GM12878 (cell line): ENCODE measurements around the gene NFE2L2. TPM values are rescaled to one million over a fixed set of nuclear protein-coding genes. Genes with fewer than 3 reads are reported as not detected.

Experiments used
- ATAC-seq: fragments of 200-7000 bp; cut with Tn5 transposase; 3 replicates; pipeline ENCODE4 v1.9.1; 2020; ENCODE audit warnings: mild to moderate bottlenecking, moderate library complexity
- BruUV-seq: library from RNA; stranded (reverse); fragments of 400-500 nt; replicated peaks from 2 replicates; lab custom pipeline; 2021; lab: Mats Ljungman, UMichigan
- CTCF ChIA-PET: fragments of 300-600 bp; sonication (Branson Sonifier 250); formaldehyde crosslinking; extraction: SDS; loops from one replicate; lab custom pipeline; 2021; ENCODE audit warnings: inconsistent platforms; lab: Yijun Ruan, JAX
- POLR2A ChIA-PET: fragments of 350-600 bp; formaldehyde crosslinking; extraction: SDS; loops from one replicate; lab custom pipeline; 2021; ENCODE audit warnings: inconsistent platforms; lab: Charles Lee
- RAD21 ChIA-PET: fragments of 300-600 bp; sonication (Branson Sonifier 250); formaldehyde crosslinking; loops from one replicate; lab custom pipeline; 2023; ENCODE audit warnings: antibody characterized with exemption; ENCODE audit not compliant: unreplicated experiment; lab: Charles Lee
- SMC1A ChIA-PET: fragments of 300-600 bp; sonication (Branson Sonifier 250); formaldehyde crosslinking; loops from one replicate; lab custom pipeline; 2023; ENCODE audit not compliant: unreplicated experiment, uncharacterized antibody; lab: Charles Lee
- DNase-seq: peaks from one replicate; pipeline ENCODE4 v3.0.0-alpha.2; 2011; ENCODE audit warnings: low read depth, low spot score
- FAIRE-seq: peaks from 3 replicates; lab custom pipeline; 2011; peaks lifted over from hg19 to GRCh38; lab: Jason Lieb, UNC
- H2AFZ ChIP-seq: 2 replicates; pipeline ENCODE4 v1.6.0; 2011; ENCODE audit warnings: low read depth, low read length, control low read depth; ENCODE audit not compliant: control insufficient read depth
- H3K27ac ChIP-seq: 2 replicates; pipeline ENCODE4 v1.5.1; 2011; ENCODE audit warnings: control low read depth; ENCODE audit not compliant: control insufficient read depth, insufficient read depth
- H3K27me3 ChIP-seq, 2 experiments: replicated peaks in 1 of 2; 2 replicates each; pipeline versions ENCODE4 v1.6.0 to v1.6.1; 2011; ENCODE audit warnings: low read length in 1 of 2; ENCODE audit not compliant: control insufficient read depth in 2 of 2, insufficient read depth in 2 of 2
- H3K36me3 ChIP-seq, 2 experiments: 2 replicates each; pipeline ENCODE4 v1.5.1; 2011; ENCODE audit warnings: low read length in 1 of 2; ENCODE audit not compliant: control insufficient read depth in 2 of 2, insufficient read depth in 2 of 2
- H3K4me1 ChIP-seq: 2 replicates; pipeline ENCODE4 v1.6.1; 2011; ENCODE audit warnings: mild to moderate bottlenecking, low read length, moderate library complexity, mixed read lengths; ENCODE audit not compliant: control insufficient read depth, insufficient read depth
- H3K4me2 ChIP-seq: 2 replicates; pipeline ENCODE4 v1.6.0; 2011; ENCODE audit warnings: control low read depth; ENCODE audit not compliant: control insufficient read depth, insufficient read depth
- H3K4me3 ChIP-seq: fragments of 200-600 bp; sonication (generic); 2 replicates; pipeline ENCODE4 v1.5.1; 2016
- H3K79me2 ChIP-seq: 2 replicates; pipeline ENCODE4 v1.6.0; 2011; ENCODE audit warnings: low read length; ENCODE audit not compliant: control insufficient read depth, insufficient read depth
- H3K9ac ChIP-seq: 2 replicates; pipeline ENCODE4 v1.8.0; 2011; ENCODE audit warnings: low read length, control low read depth, mixed read lengths; ENCODE audit not compliant: control insufficient read depth, insufficient read depth
- H3K9me3 ChIP-seq: replicated peaks from 3 replicates; pipeline ENCODE4 v1.5.1; 2011; ENCODE audit warnings: mild to moderate bottlenecking, low read length; ENCODE audit not compliant: control insufficient read depth, insufficient read depth
- H4K20me1 ChIP-seq: 2 replicates; pipeline ENCODE4 v1.6.0; 2011; ENCODE audit not compliant: control insufficient read depth, insufficient read depth
- BACH1 ChIP-seq: fragments of 450-650 bp; IDR thresholded peaks from 2 replicates; pipeline ENCODE4 v1.6.1; 2017; ENCODE audit warnings: mild to moderate bottlenecking, borderline replicate concordance
- ETV6 ChIP-seq, 2 experiments: fragments of 450-650 bp in 1 of 2; IDR thresholded peaks in 1 of 2; conservative IDR thresholded peaks in 1 of 2; 2 replicates each; pipeline ENCODE4 v1.6.1; 2014; ENCODE audit warnings: antibody characterized with exemption in 1 of 2, borderline replicate concordance in 1 of 2, low read depth in 1 of 2, mild to moderate bottlenecking in 1 of 2, moderate library complexity in 1 of 2
- EZH2 ChIP-seq: IDR thresholded peaks from 2 replicates; pipeline ENCODE4 v1.6.1; 2012; ENCODE audit warnings: low read depth, mild to moderate bottlenecking, control low read depth, inconsistent platforms, low read length, borderline replicate concordance; ENCODE audit not compliant: control insufficient read depth
- FOXM1 ChIP-seq: IDR thresholded peaks from 2 replicates; pipeline ENCODE4 v1.6.1; 2012; ENCODE audit warnings: low read depth, mild to moderate bottlenecking, inconsistent platforms, low read length, moderate library complexity
- JUND ChIP-seq: IDR thresholded peaks from 2 replicates; pipeline ENCODE4 v1.6.1; 2012; ENCODE audit warnings: low read depth, mild to moderate bottlenecking, low read length, improper control_type of control experiment, moderate library complexity
- MYC ChIP-seq: IDR thresholded peaks from 2 replicates; pipeline ENCODE4 v1.6.1; 2011; ENCODE audit warnings: mild to moderate bottlenecking, low read length, moderate library complexity, inconsistent platforms; ENCODE audit not compliant: insufficient read depth, insufficient replicate concordance, insufficient read length, severe bottlenecking
- SREBF2 ChIP-seq: IDR thresholded peaks from 2 replicates; pipeline ENCODE4 v1.6.1; 2012; ENCODE audit warnings: mild to moderate bottlenecking, low read length
- SUZ12 ChIP-seq: fragments of 200-600 bp; sonication (generic); IDR thresholded peaks from one replicate; pipeline ENCODE4 v1.6.1; 2018; ENCODE audit warnings: antibody characterized with exemption, mild to moderate bottlenecking; ENCODE audit not compliant: unreplicated experiment
- TCF12 ChIP-seq: IDR thresholded peaks from 2 replicates; pipeline ENCODE4 v1.6.1; 2011; ENCODE audit warnings: low read depth, mild to moderate bottlenecking, low read length
- ZSCAN29 ChIP-seq: fragments of 450-650 bp; IDR thresholded peaks from 2 replicates; pipeline ENCODE4 v1.6.1; 2017; ENCODE audit warnings: mild to moderate bottlenecking, moderate library complexity
- WGBS: methylation state at CpG from one replicate; pipeline ENCODE4 v1.1.6; 2016; ENCODE audit warnings: low lambda C conversion rate; ENCODE audit not compliant: insufficient replicate concordance, insufficient coverage; ENCODE audit errors: missing lambda C conversion rate; 5-methylcytosine and 5-hydroxymethylcytosine counted together
- in situ Hi-C: fragments of 300-500 bp; cut with MboI; formaldehyde crosslinking; loops from 9 replicates; pipeline ENCODE4 v1.14.3; 2018; ENCODE audit warnings: mixed read lengths
- intact Hi-C: fragments of 100-400 bp; cut with micrococcal nuclease; formaldehyde crosslinking; loops from one replicate; pipeline ENCODE4 v1.14.2; 2022; ENCODE audit not compliant: unreplicated experiment
- polyA plus RNA-seq, 11 experiments: library from polyadenylated mRNA; depleted of rRNA in 4 of 11; unstranded in 6 of 11; stranded (reverse) in 5 of 11; fragments of >200 nt; fragmentation: Nextera tagmentation in 4 of 11; fragmentation: Illumina TruSeq in 1 of 11; extraction: Ambion mirVana in 4 of 11; extraction: Trizol in 1 of 11; gene quantifications; 1 replicate in 1 of 11; 2 replicates in 10 of 11; pipeline versions ENCODE4 v1.2.1 to v1.2.3, GENCODE V29; 2011 to 2016; ENCODE audit warnings: inconsistent platforms in 2 of 11, missing spikeins in 2 of 11, low read depth in 1 of 11
- total RNA-seq, 4 experiments: library from RNA; depleted of rRNA in 3 of 4; stranded (reverse); fragments of >200 nt in 3 of 4; fragmentation: Illumina TruSeq in 1 of 4; extraction: Trizol in 1 of 4; gene quantifications; 2 replicates each; pipeline versions ENCODE4 v1.2.1 to v1.2.3, GENCODE V29; 2013 to 2021
- TF ChIP-seq, protein P1 (sequence below): fragments of 450-650 bp; IDR thresholded peaks from 2 replicates; pipeline ENCODE4 v1.6.1; 2017; ENCODE audit warnings: mild to moderate bottlenecking, low read depth, inconsistent platforms; ENCODE audit not compliant: poor library complexity, severe bottlenecking
- TF ChIP-seq, protein P2 (sequence below): IDR thresholded peaks from 2 replicates; pipeline ENCODE4 v1.6.1; 2011; ENCODE audit warnings: borderline replicate concordance, low read depth, mild to moderate bottlenecking, moderate library complexity, mixed read lengths, low read length; ENCODE audit not compliant: insufficient read depth; ENCODE audit errors: extremely low read length

The NFE2L2 gene
- total and polyA plus RNA-seq, 10 of the 15 experiments (the other 5 are each of a cell fraction or from before 2014, with no cell fraction given): 18.4 to 69.8 (median 37.1) TPM

DNA sequence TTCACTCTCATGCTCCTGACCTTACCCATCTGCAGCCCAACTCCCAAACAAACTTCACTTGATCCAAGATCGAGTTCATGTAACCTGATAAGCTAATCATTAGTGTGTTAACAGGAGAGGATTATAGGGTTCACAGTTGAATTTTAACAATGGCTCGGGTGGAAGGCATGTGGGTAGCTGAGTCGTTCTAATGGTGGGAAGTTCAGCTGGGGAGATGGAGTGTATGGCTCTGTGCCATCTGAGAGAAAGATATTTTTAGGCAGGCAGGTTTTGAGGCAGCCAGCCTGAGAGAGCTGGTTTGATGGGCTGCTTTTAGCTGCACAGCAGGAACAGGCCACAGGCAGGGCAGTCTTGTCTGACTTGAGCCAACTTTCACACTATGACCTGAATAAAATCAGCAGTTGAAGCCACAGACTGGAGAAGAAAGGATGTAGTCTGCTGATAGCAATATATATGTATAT is 17.7 kb upstream of the NFE2L2 start:
- peak overlapping the region; percentile 78 for H3K27ac ChIP-seq
- no peak overlapping the region for H3K9ac ChIP-seq
- ChIA-PET POLR2A (interaction anchor here (0.6 to 6.0 kb wide), 12 partner anchors 9 to 111 kb away, joined by 3 to 76 read pairs (median 4); partner anchors contain the start of genes HNRNPA3 and NFE2L2), SMC1A (interaction anchor here (1.1 to 9.1 kb wide), 16 partner anchors 10 to 455 kb away, joined by 3 to 94 read pairs (median 4); partner anchors contain the start of genes AGPS and NFE2L2), RAD21 (interaction anchor here (0.6 to 5.8 kb wide), 9 partner anchors 9 to 465 kb away, joined by 3 to 52 read pairs (median 4); partner anchors contain the start of genes AGPS and NFE2L2), CTCF (interaction anchor here (0.8 to 6.8 kb wide), 16 partner anchors 9 to 121 kb away, joined by 3 to 95 read pairs (median 6); partner anchors contain the start of gene NFE2L2)
- no peak for TF ChIP-seq ETV6 (conservative IDR thresholded peaks at IDR 0.05 in 1 of 2, IDR thresholded peaks at IDR 0.05 in 1 of 2; ENCODE audit: borderline replicate concordance in 1 of 2, low read depth in 1 of 2)
- TF ChIP-seq, protein P1, sequence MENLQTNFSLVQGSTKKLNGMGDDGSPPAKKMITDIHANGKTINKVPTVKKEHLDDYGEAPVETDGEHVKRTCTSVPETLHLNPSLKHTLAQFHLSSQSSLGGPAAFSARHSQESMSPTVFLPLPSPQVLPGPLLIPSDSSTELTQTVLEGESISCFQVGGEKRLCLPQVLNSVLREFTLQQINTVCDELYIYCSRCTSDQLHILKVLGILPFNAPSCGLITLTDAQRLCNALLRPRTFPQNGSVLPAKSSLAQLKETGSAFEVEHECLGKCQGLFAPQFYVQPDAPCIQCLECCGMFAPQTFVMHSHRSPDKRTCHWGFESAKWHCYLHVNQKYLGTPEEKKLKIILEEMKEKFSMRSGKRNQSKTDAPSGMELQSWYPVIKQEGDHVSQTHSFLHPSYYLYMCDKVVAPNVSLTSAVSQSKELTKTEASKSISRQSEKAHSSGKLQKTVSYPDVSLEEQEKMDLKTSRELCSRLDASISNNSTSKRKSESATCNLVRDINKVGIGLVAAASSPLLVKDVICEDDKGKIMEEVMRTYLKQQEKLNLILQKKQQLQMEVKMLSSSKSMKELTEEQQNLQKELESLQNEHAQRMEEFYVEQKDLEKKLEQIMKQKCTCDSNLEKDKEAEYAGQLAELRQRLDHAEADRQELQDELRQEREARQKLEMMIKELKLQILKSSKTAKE: no peak
- no peak for TF ChIP-seq SREBF2
- TF ChIP-seq, protein P2, sequence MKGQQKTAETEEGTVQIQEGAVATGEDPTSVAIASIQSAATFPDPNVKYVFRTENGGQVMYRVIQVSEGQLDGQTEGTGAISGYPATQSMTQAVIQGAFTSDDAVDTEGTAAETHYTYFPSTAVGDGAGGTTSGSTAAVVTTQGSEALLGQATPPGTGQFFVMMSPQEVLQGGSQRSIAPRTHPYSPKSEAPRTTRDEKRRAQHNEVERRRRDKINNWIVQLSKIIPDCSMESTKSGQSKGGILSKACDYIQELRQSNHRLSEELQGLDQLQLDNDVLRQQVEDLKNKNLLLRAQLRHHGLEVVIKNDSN: no peak
- no peak for TF ChIP-seq MYC
- TF ChIP-seq SUZ12: no peak
- TF ChIP-seq JUND: no peak
- TF ChIP-seq TCF12: no peak
- no peak for TF ChIP-seq BACH1
- TF ChIP-seq ZSCAN29: no peak
- no peak for TF ChIP-seq FOXM1
- no peak for TF ChIP-seq EZH2
- H3K27me3 ChIP-seq: no peaks in the 10 kb centered on the region
- intact Hi-C loops: no loop called here
- H3K4me1 ChIP-seq: peaks cover 20% of the 10 kb centered on the region
- no peaks in the 10 kb centered on the region for H3K9me3 ChIP-seq
- DNase-seq: no peak
- 42% methylated on average over 3 of the region's 3 CpGs for WGBS
- H4K20me1 ChIP-seq: no peaks in the 10 kb centered on the region
- H3K36me3 ChIP-seq: no peaks in the 10 kb centered on the region
- no peak for FAIRE-seq
- no peak overlapping the region for H3K4me3 ChIP-seq
- ATAC-seq: peak; percentile 56
- BruUV-seq: no TSS peak
- peak overlapping the region; percentile 75 for H2AFZ ChIP-seq
- no peaks in the 10 kb centered on the region for H3K79me2 ChIP-seq
- peak overlapping the region; percentile 31 for H3K4me2 ChIP-seq
- in situ Hi-C loops: no loop called here
